SHP77 treated with DMSO at 0.1 percent for 48 hours (cell line): ENCODE results near the gene PRKACB.
"Not testable (repeated sequence)": the region's sequence is repeated elsewhere in the genome, so short reads cannot be mapped to it uniquely, and the experiment has no call there.

Source experiments
- DNase-seq: peaks from one replicate; lab custom pipeline; 2025; lab: John Stamatoyannopoulos, UW

The PRKACB gene

DNA sequence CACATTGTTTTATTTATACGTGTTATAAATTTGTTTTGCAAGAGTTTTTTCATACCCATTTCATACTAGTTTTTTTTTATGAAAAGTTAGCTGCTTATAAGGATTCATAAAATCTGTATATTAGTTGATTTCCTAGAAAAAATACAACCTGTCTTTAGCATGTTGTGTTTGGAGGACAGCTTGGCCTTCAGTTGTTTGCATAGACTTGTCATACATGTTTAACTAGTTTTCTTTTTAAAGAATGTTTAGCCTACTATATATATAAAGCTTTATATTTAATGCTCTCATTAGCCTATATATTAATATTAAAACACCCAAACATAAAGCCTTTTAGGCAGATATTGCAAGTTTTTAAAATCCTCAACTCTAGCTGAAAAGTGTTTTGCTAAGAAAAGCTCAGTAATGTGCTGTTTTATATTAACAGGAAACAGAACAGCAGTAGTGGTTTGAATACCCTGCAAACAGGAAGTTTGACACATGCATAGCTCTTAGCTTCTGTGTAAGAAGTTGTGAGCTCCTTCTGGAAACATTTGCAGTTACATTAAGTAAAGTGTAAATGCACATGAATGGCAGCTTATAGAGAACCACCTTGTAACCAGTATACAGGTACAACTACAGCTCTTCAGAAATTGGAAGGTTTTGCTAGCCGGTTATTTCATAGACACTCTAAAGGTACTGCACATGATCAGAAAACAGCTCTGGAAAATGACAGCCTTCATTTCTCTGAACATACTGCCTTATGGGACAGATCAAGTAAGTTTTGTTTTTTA, at the start of gene PRKACB:
Gene PRKACB (plus strand): TSS at position 476 of the 770 bp plus-strand sequence. CDS start 91 bp downstream, at position 567.
- DNase-seq = no peak

DNA sequence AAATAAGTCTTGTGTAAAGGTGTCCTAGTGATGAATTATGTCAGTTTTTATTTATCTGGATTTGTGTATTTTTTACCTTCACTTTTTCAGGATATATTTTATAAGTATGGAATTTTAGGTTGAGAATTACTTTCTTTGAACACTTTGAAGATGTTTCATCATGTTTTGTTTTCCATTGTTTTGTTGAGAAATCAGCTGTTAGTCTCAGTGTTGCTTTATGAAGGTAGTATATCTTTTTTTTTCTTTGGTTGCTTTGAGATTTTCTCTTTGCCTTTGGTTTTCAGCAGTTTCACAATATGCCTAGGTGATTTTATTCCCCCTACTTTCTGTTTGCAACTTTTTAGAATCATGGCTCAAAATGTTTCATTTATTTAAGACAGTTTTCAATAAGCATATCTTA, 48.8 kb upstream of the PRKACB start:
- DNase-seq = no peak

GRCh38 chr1:84096176-84096575, 47.9 kb upstream of the PRKACB start:
- DNase-seq = no peak

DNA sequence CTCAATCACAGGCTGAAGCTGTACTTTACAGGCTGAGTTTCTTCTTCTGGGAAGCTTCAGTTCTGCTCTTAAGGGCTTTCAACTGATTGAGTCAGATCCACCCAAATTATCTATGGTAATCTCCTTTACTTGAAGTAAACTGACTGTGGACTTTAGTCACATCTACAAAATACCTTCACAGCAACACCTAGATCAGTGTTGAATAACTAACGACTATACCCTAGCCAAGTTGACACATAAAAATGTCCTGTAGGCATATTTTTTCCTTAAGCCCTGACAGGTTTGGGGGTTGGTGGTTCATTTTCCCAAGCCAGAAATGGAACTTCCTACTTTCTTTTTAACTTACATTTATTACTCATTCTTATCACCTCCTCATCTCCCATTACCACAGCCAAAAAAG, 42.9 kb upstream of the PRKACB start:
- no peak for DNase-seq

DNA sequence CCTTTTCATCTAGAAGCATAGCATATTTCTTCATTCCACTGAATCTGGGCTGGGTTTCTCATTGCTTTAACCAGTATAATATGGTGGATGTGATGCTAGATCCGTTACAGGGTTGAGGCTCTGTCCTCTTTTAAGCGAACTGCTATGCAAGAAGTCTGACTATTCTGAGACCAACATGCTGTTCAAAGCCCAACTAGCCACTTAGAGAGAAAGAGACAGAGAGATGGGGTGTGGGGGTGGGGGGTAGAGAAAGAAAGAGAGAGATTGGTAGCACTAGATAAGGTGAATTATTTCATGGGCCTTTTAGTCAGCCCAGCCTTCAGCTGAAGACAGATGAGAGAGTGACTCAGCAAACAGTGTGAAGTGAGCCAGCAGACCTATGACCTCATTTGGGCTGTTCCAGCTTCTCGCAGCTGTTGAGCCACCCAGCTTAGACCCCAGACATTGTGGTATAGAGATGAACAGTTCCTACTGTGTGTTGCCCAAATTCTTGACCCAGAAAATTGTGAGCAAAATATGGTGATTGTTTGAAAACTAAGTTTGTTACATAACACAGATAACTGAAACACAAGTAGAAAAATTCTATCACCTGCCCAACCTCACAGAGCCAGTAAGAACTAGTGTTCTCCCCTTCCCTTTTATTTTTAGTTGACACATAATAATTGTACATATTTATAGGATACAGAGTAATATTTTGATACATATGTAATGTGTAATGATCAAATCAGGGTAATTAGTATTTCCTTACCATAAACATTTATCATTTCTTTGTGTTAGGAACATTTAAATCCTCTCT, 40.7 kb upstream of the PRKACB start:
- peak; percentile 73 for DNase-seq

DNA sequence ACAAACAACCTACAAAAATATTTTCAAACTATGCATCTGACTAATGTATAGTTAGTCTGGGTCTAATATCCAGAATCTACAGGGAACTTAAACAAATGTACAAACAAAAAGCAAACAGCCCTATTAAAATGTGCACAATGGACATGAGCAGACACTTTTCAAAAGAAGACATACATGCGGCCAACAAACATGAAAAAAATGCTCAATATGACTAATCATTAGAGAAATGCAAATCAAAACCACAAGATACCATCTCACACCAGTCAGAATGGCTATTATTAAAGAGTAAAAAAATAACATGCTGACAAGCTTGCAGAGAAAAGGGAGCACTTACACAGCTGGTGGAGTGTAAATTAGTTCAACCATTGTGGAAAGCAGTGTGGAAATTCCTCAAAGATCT, 36.5 kb upstream of the PRKACB start:
- DNase-seq = not testable (repeated sequence)

DNA sequence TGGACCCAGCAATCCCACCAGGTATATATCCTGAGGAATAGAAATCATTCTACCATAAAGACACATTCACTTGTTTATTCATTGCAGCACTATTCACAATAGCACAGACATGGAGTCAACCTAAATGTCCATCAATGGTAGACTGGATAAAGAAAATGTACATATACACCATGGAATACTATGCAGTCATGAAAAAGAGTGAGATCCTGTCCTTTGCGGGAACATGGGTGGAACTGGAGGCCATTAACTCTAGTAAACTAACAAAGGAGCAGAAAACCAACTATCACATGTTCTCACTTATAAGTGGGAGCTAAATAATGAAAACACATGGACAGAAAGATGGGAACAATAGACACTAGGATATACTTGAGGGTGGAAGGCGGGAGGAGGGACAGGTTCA, 36.1 kb upstream of the PRKACB start:
- no peak for DNase-seq

DNA sequence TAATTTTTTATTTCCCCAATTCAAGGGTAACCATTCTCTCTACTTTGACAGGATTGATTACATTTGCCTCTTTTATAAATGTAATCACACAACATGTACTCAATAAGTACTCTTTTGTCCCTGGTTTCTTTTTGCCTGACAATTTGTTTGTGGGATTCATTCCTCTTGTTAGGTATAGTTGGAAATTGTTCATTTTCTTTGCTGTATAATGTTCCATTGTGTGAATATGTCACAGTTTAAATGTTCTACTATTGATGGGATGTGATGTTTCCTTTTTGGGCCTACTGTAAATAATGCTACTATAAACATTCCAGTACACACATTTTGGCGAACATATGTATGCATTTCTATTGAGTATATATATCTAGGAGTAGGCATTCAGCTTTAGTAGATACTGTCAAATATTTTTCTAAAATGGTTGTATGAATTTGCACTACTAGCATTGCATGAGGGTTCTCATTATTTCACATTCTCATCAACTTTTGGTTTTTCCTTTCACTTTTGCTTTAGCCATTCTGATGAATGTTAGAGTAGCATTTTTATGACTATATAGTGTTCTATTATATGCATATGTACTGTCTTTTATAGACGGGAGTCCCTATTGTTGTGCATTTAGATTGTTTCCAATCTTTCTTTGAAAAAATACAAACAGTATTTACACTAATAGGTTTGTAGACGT, 35.0 kb upstream of the PRKACB start:
- DNase-seq = no peak

GRCh38 chr1:84110629-84111028, 33.4 kb upstream of the PRKACB start:
- no peak for DNase-seq

- DNase-seq = no peak
Measured at GRCh38 chr1:84116558-84116957, 27.5 kb upstream of the PRKACB start.

GRCh38 chr1:84117868-84118267, 26.2 kb upstream of the PRKACB start:
- no peak for DNase-seq

GRCh38 chr1:84121360-84121759, 22.7 kb upstream of the PRKACB start:
- DNase-seq = no peak

DNA sequence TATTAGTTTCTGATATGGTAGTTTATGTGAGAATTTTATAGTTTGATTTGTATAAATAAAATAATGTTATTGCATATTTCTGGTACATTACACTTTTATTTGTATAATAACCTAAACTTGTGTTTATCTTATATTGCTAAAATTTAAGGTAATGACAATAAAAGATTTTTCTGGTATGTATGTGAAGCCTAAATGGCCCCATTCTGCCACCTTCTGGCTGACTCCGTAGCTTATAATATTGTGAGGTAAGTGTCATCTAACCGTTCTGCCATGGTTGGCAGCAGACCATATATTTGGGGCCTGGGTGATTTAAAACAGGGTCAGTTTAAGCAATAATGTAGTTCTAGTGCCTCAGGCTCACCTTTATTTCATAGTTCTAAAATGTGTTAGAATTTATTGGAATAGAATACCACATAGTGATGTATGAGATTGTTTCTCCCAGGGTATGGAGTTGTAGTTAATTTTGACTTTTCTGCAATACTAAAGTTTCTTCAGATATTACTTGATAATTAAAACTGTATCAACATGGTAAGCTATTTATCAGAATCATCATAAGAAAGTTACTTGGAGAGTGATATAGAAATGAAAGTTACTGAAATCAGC, 21.2 kb upstream of the PRKACB start:
- peak; percentile 28 for DNase-seq

DNA sequence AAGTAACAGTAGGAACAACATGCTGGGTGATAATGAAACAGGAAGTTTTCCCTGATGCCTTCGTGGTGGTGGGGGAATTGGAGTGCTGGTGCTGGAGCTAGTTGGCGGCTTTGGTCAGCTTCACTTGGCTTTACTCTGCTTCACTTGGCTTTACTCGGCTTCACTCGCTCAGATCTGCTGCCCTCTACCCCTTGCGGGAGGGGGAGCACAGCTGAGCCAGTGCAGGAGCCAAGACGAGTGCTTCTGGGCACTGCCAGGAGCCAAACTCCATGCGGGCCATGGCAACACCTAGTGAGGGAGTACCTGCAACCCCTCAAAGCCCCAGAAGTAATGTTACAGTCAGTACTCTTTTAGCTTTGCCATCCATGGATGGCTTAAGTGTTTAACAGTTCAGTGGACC, 10.6 kb upstream of the PRKACB start:
- DNase-seq = no peak

GRCh38 chr1:84135341-84135740, 8.7 kb upstream of the PRKACB start:
- no peak for DNase-seq

DNA sequence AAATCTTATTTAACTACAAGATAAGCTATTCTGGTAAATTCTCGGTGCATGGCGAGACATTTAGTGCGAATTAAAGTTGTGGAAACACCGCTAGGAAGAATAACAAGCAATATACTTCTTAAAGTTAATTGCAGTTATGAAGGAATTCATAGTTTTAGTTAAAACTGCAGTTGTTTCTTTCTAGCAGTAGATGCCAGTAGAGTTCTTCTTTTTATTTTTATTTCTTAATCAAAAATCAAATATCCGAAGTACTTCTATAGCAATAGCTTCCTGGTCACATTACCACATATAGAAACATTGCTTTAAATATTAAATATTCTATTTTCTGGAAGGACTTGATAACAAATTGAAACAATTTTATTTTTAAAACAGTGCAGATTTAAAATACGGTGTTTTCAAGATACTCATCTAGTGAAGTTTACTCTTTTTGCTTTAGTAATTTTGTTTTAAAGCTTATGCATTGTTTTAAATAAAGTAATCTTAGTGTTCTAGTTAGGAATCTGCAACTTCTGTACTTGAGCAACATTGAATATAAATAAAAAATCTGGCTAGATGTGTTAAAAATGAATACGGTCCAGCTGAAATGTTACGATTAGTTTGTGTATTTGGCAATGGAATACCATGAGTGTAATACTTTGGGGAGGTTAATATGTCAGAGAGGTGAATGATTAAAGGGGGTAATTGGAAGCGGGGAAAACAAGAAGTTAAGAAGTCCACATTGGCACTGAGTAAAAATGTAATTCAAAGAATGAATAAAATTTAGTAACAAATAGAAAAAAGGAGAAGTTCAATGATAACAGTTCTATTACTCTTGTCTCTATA, 2.7 kb upstream of the PRKACB start:
- DNase-seq = no peak

- DNase-seq = no peak
Measured at GRCh38 chr1:84145068-84145467, 997 bp downstream of the PRKACB start.

GRCh38 chr1:84146411-84147032, 2.5 kb downstream of the PRKACB start:
- DNase-seq = no peak

GRCh38 chr1:84148758-84149157, 4.7 kb downstream of the PRKACB start:
- DNase-seq = no peak

DNA sequence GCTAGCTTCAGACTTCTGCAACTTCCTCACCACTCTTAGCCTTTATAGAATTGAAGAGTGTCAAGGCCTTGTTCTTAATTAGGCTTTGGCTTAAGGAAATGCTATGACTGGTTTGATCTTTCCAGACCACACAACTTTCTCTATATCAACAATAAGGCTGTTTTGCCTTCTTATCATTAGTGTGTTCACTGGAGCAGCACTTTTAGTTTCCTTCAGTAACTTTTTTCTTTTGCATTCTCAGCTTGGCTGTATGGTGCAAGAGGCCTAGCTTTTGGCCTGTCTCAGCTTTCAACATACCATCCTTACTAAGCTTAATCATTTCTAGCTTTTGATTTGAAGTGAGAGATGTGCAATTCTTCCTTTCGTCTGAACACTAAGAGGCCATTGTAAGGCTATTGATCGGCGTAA, 8.6 kb downstream of the PRKACB start:
- no peak for DNase-seq

GRCh38 chr1:84155517-84155916, 11.4 kb downstream of the PRKACB start:
- no peak for DNase-seq
